ENCODE results near the gene AGRP.

The AGRP gene

DNA sequence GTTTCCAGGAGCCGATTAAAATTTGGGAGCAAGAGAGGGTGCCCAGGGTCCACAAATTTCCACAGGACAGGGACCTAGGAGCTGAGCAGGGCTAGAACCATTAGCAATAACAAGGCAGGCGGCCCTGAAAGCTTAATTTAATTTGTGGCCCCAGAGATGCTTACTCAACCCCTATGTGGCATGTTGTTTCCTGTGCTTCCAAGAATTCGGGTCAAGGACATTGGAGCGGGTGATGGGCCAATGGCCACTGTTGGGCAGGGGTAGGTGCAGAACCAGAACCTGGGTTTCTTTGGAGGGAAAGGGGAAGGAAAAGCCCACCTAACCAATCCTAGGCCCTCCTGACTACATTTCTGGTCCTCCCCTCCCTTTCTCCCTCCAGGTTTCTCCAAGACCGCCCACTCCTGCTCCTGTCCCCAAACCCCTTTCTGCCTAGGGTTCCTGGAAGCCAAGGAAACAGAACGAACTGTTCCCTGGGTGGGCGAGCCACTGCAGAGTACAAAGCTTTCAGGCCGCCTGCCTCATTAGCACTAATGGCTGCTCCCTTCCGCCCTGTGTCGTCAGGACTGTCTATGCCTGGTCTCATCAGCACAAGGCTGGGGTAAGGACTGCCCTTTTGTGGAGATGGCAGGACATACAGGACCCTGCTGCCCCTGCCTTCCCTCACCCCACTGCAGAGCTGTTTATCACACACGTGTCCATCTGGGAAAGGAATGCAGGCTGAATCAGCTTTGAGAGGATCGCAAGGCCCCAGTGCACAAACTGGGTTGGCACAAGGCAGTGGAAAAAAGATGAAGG is 581 bp upstream of the AGRP start:
- no peak for TF ChIP-seq POLR2AphosphoS5 (IDR thresholded peaks at IDR 0.05; ENCODE audit: low read depth, low read length)
- TF ChIP-seq TAF1 (IDR thresholded peaks at IDR 0.05; ENCODE audit: borderline replicate concordance, insufficient read depth, low read length): no peak
- TF ChIP-seq, protein P1, sequence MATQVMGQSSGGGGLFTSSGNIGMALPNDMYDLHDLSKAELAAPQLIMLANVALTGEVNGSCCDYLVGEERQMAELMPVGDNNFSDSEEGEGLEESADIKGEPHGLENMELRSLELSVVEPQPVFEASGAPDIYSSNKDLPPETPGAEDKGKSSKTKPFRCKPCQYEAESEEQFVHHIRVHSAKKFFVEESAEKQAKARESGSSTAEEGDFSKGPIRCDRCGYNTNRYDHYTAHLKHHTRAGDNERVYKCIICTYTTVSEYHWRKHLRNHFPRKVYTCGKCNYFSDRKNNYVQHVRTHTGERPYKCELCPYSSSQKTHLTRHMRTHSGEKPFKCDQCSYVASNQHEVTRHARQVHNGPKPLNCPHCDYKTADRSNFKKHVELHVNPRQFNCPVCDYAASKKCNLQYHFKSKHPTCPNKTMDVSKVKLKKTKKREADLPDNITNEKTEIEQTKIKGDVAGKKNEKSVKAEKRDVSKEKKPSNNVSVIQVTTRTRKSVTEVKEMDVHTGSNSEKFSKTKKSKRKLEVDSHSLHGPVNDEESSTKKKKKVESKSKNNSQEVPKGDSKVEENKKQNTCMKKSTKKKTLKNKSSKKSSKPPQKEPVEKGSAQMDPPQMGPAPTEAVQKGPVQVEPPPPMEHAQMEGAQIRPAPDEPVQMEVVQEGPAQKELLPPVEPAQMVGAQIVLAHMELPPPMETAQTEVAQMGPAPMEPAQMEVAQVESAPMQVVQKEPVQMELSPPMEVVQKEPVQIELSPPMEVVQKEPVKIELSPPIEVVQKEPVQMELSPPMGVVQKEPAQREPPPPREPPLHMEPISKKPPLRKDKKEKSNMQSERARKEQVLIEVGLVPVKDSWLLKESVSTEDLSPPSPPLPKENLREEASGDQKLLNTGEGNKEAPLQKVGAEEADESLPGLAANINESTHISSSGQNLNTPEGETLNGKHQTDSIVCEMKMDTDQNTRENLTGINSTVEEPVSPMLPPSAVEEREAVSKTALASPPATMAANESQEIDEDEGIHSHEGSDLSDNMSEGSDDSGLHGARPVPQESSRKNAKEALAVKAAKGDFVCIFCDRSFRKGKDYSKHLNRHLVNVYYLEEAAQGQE (IDR thresholded peaks at IDR 0.05; ENCODE audit: insufficient read depth in 1 of 2, low read depth in 2 of 2, low read length in 2 of 2): no peak
- no peak for TF ChIP-seq FOXP2 (optimal IDR thresholded peaks at IDR 0.05; ENCODE audit: borderline replicate concordance, extremely low read depth, extremely low read length, insufficient read depth)
- no peak for TF ChIP-seq SIN3A (IDR thresholded peaks at IDR 0.05; ENCODE audit: borderline replicate concordance, insufficient read depth, low read length)

DNA sequence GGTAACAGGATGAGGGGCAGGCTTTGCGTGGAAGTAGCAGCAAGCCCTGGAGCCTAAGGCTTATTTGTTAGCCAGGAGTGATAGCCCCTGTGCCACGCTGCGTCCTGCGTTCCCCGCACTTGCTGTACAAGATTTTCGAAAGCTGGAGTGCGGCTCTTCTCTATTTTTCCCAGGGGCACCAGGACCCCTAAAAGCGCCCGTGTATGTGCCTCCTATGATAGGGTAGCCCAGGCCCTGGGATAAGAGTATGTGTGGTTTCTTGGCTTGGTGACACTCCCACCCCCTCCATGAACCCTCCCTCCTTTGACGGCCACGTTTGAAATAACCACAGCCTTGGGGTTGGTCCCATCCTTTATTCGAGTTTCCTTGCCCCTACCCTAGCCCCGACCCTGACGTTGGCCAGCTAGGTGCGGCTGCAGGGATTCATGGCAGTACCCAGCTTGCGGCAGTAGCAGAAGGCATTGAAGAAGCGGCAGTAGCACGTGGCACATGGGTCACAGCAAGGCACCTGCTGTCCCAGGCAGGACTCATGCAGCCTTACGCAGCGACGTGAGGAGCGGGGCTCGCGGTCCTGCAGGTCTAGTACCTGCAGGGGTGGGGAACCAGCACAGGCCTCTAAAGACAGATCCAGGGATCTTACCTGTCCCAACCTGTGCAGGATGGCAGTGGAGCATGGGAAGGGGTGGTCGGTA is 968 bp downstream of the AGRP start:
- TF ChIP-seq SIN3A (IDR thresholded peaks at IDR 0.05; ENCODE audit: borderline replicate concordance, insufficient read depth, low read length): no peak
- TF ChIP-seq FOXP2 (optimal IDR thresholded peaks at IDR 0.05; ENCODE audit: borderline replicate concordance, extremely low read depth, extremely low read length, insufficient read depth): no peak
- TF ChIP-seq TAF1 (IDR thresholded peaks at IDR 0.05; ENCODE audit: borderline replicate concordance, insufficient read depth, low read length): no peak
- TF ChIP-seq, protein P1 (IDR thresholded peaks at IDR 0.05; ENCODE audit: insufficient read depth in 1 of 2, low read depth in 2 of 2, low read length in 2 of 2): no peak
- no peak for TF ChIP-seq POLR2AphosphoS5 (IDR thresholded peaks at IDR 0.05; ENCODE audit: low read depth, low read length)

DNA sequence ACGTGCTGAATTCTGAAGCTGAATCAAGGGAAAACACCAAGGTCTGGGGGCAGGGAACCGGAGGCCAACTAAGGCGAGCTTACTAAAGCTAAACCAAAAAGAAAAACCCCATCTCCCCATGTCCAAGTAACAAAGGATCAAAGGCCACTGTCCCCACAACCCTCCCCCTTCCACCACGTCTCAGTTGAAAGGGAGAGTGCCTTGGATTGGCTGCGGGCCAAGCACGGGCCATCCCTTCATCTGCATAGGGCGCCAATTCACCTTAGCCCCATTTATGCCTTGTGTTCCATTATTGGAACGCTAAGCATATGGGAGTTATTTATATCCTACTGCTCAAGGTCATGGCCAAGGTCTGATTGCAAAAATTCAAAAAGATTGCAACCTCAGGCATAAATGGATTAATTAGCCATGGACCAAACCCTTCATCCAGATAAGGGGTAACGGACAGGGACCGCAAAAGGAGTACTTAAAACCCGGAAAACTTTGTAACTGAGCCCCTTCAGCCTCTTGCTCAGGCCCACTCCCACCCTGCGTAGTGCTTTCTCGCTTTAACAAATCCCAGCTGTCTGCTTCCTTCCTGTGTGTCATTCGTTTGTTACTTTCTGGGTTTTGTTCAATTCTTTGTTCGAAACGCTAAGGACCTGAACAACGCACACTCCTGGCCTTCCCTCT is 1.6 kb downstream of the AGRP start:
- TF ChIP-seq TAF1 (IDR thresholded peaks at IDR 0.05; ENCODE audit: borderline replicate concordance, insufficient read depth, low read length) (no peak), FOXP2 (optimal IDR thresholded peaks at IDR 0.05; ENCODE audit: borderline replicate concordance, extremely low read depth, extremely low read length, insufficient read depth) (no peak), SIN3A (IDR thresholded peaks at IDR 0.05; ENCODE audit: borderline replicate concordance, insufficient read depth, low read length) (no peak), POLR2AphosphoS5 (IDR thresholded peaks at IDR 0.05; ENCODE audit: low read depth, low read length) (no peak)
- TF ChIP-seq, protein P1 (IDR thresholded peaks at IDR 0.05; ENCODE audit: insufficient read depth in 1 of 2, low read depth in 2 of 2, low read length in 2 of 2): no peak

DNA sequence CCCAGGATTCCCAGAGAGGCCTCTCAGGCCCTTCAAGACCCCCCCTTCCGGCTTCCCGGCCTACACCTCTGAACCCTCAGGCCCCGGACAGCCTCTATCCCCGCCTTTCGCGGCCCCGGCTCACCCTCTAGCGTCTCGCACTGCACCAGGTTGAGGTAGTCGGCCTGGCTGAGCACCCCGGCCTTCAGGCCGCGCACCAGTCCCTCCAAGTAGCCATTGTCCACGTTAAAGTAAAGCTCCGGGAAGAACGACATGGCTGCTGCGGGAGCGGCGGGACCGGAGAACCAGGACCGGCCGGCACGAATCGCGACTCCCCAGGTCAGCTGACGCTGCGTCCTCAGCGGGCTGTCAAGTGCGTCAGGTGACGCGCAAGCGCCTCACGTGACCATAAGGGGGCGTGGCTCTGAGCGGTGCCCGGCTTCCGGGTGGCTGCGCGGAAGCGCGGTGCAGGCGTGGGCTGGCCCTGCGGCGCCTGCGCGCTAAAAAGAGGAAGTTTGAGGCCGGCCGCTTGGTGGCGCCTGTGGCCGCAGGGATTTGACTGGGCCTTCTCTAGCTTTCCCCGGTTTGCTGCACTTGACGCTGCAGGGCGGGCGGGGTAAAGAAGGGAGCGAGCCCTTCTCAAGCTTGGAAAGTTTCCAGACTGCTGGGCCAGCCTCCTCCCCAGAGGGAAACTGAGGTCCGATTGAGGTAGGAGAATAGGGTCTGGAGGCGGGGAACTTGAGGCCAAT is 2.4 kb downstream of the AGRP start, which contains the start of gene ATP6V0D1:
Gene ATP6V0D1, minus strand, starts transcription at position 325 of the 728 bp plus-strand sequence. Its CDS starts 71 bp downstream, at position 254.
- peak; percentile 96 for TF ChIP-seq FOXP2 (optimal IDR thresholded peaks at IDR 0.05; ENCODE audit: borderline replicate concordance, extremely low read depth, extremely low read length, insufficient read depth)
- peak; percentile 70 for TF ChIP-seq POLR2AphosphoS5 (IDR thresholded peaks at IDR 0.05; ENCODE audit: low read depth, low read length)
- TF ChIP-seq, protein P1 (IDR thresholded peaks at IDR 0.05; ENCODE audit: insufficient read depth in 1 of 2, low read depth in 2 of 2, low read length in 2 of 2): no peak
- TF ChIP-seq TAF1 (IDR thresholded peaks at IDR 0.05; ENCODE audit: borderline replicate concordance, insufficient read depth, low read length): no peak; the same call in 1 of the 2 replicates
- TF ChIP-seq SIN3A (IDR thresholded peaks at IDR 0.05; ENCODE audit: borderline replicate concordance, insufficient read depth, low read length): peak; percentile 96; the same call in 1 of the 2 replicates
